ENCODE measurements around the gene GALNT4. TPM values are rescaled to one million over a fixed set of nuclear protein-coding genes. Genes with fewer than 3 reads are reported as not detected.
A peak's percentile ranks its signal among the peaks of the same experiment; 100 is the strongest.

Gene GALNT4
- total RNA-seq, 1 donor from 2014 or later = 4.4 TPM

DNA sequence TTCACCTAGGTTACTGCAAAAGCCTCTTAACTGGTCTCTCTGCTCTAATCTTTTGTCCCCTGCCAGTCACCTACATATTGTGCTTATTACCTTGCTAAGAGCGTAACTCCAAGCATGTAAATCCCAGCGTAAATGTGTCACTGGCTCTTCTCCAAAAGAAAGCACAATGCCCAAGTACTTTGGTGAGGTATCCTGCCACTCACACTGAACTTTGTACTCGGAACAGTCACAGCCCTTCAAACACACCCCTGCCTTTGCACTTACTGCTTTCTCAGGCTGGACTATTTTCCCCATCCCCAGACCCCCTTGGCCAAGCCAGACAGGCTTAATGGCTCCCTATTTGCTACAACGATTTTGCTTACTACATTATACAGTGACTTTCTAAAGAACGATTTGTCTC, 31.7 kb downstream of the GALNT4 start:
- DNase-seq (ENCODE audit: low read depth, low spot score) = no peak
- H3K9me3 Mint-ChIP-seq = no peaks in the 10 kb centered on the region
- TF ChIP-seq, protein P1, sequence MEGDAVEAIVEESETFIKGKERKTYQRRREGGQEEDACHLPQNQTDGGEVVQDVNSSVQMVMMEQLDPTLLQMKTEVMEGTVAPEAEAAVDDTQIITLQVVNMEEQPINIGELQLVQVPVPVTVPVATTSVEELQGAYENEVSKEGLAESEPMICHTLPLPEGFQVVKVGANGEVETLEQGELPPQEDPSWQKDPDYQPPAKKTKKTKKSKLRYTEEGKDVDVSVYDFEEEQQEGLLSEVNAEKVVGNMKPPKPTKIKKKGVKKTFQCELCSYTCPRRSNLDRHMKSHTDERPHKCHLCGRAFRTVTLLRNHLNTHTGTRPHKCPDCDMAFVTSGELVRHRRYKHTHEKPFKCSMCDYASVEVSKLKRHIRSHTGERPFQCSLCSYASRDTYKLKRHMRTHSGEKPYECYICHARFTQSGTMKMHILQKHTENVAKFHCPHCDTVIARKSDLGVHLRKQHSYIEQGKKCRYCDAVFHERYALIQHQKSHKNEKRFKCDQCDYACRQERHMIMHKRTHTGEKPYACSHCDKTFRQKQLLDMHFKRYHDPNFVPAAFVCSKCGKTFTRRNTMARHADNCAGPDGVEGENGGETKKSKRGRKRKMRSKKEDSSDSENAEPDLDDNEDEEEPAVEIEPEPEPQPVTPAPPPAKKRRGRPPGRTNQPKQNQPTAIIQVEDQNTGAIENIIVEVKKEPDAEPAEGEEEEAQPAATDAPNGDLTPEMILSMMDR (conservative IDR thresholded peaks at IDR 0.05) = no peak
- peaks cover 2% of the 10 kb centered on the region for H3K36me3 Mint-ChIP-seq (ENCODE audit: low read depth)
- H3K4me1 Mint-ChIP-seq = no peaks in the 10 kb centered on the region
- H3K27me3 Mint-ChIP-seq (ENCODE audit: low read depth) = no peaks in the 10 kb centered on the region
- no peak overlapping the region for H3K4me3 Mint-ChIP-seq
- H3K27ac Mint-ChIP-seq (ENCODE audit: unreplicated experiment) = no peak overlapping the region

DNA sequence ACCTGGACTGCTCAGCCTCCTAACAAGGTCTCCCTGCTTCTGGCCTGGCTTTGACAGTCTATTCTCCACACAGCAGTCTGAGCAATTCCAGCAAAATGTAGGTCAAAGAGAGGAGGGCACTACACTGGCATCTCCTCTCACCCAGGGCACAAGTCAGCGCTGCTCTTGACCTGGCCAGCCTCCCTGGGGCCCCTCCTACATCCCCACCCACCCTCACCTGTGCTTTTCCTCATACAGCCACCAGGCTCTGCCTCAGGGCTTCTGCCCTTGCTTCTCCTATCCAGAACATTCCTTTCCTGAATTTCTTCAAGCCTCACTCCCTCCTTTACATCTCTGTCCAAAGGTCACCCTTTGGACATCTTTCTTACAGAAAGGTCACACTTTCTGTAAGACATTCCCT, 33.7 kb downstream of the GALNT4 start:
- H3K27me3 Mint-ChIP-seq (ENCODE audit: low read depth) = no peaks in the 10 kb centered on the region
- peaks cover 3% of the 10 kb centered on the region for H3K4me1 Mint-ChIP-seq
- TF ChIP-seq, protein P1 (conservative IDR thresholded peaks at IDR 0.05) = no peak
- H3K27ac Mint-ChIP-seq (ENCODE audit: unreplicated experiment) = no peak overlapping the region
- H3K36me3 Mint-ChIP-seq (ENCODE audit: low read depth) = peaks cover 2% of the 10 kb centered on the region
- no peak overlapping the region for H3K4me3 Mint-ChIP-seq
- DNase-seq (ENCODE audit: low read depth, low spot score) = no peak
- H3K9me3 Mint-ChIP-seq = no peaks in the 10 kb centered on the region

DNA sequence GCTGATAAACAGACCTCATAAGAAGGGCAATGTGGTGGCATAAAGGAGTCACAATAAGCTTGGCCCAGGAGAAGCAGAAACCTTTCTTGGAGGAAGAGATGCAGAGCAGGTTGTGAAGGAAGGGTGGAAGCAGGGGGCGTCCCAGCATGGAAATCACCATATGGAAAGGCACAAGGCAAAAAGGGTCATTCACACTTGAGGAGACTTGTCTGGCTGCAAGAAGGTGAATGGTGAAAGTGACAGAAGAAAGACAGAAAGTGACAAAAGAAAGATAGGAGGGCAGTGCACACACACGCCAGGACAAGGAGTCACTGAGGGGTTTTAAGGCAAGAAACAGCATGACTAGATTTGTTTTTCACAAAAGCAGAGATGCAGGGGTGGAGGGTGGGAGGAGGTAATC, 38.3 kb downstream of the GALNT4 start:
- TF ChIP-seq, protein P1 (conservative IDR thresholded peaks at IDR 0.05) = no peak
- no peaks in the 10 kb centered on the region for H3K36me3 Mint-ChIP-seq (ENCODE audit: low read depth)
- no peaks in the 10 kb centered on the region for H3K27me3 Mint-ChIP-seq (ENCODE audit: low read depth)
- peaks cover 3% of the 10 kb centered on the region for H3K4me1 Mint-ChIP-seq
- no peak overlapping the region for H3K27ac Mint-ChIP-seq (ENCODE audit: unreplicated experiment)
- no peaks in the 10 kb centered on the region for H3K9me3 Mint-ChIP-seq
- H3K4me3 Mint-ChIP-seq = no peak overlapping the region
- no peak for DNase-seq (ENCODE audit: low read depth, low spot score)

DNA sequence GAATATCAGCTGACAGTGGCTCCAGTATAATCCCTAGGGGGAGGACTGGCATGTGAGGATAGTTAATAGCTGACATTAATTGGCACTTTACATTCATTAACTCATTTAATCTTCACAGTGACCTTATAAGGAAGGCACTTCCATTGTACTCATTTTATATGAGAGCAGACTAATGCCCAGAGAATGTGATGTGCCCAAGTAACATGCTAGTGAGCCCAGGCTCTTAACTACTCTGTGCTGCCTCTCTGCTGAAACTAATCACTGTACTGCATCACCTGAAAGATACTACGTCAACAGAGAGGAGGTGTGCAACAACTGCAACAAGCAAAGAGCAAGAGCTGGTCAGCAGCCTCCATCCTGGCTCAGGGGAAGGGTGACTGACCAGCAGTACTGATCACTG, 40.1 kb downstream of the GALNT4 start:
- no peak for DNase-seq (ENCODE audit: low read depth, low spot score)

DNA sequence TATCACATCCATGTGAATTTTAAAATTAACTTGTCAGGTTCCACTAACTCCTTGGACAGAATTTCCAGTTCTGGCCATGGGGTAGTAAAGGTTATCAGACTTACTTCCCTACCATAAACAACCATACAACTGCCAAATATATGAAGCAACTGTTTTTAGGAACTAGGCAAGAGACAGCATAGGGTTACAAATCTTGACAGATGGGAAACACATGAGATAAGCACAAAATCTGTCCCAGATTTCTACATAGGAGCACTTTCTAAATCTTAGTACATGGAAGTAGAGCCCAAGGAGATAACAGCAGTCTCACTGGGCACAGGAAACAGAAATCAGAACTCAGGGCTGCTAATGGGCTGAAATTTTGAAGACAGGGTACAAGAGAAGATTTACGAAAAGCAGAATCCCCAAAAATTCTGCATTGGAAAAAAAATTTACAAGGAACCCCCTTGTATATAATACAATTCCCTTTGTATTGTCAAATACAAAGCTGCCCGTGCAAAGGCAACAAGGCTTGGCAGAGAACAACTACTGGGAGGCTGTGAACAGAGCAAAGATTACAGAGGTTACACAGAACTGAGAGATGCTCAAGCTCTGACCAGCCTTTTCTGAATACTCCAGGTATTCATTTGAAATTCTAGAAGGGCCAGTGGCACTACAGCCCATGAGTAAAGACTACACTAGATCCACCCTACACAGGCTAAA, 43.2 kb downstream of the GALNT4 start:
- Mint-ChIP-seq H3K4me1 (peaks cover 3% of the 10 kb centered on the region), H3K27me3 (ENCODE audit: low read depth) (no peaks in the 10 kb centered on the region), H3K9me3 (no peaks in the 10 kb centered on the region), H3K27ac (ENCODE audit: unreplicated experiment) (peak overlapping the region; percentile 28), H3K36me3 (ENCODE audit: low read depth) (no peaks in the 10 kb centered on the region), H3K4me3 (no peak overlapping the region)
- DNase-seq (ENCODE audit: low read depth, low spot score) = no peak
- TF ChIP-seq, protein P1 (conservative IDR thresholded peaks at IDR 0.05) = no peak

More for the DNA sequence above, 40.1 kb downstream of the GALNT4 start:
- H3K36me3 Mint-ChIP-seq (ENCODE audit: low read depth) = no peaks in the 10 kb centered on the region
- no peaks in the 10 kb centered on the region for H3K9me3 Mint-ChIP-seq
- no peak overlapping the region for H3K27ac Mint-ChIP-seq (ENCODE audit: unreplicated experiment)
- H3K4me1 Mint-ChIP-seq = peaks cover 3% of the 10 kb centered on the region
- TF ChIP-seq, protein P1 (conservative IDR thresholded peaks at IDR 0.05) = no peak
- no peaks in the 10 kb centered on the region for H3K27me3 Mint-ChIP-seq (ENCODE audit: low read depth)
- no peak overlapping the region for H3K4me3 Mint-ChIP-seq
